Dedifferentiated amniotic fluid mesenchymal stem cell (primary cell): ENCODE measurements around the gene MROH2A.
"Not testable (repeated sequence)": the region's sequence is repeated elsewhere in the genome, so short reads cannot be mapped to it uniquely, and the experiment has no call there.

Experiments
- DNase-seq: peaks from one replicate; pipeline ENCODE4 v3.0.0-alpha.2; 2016; ENCODE audit errors: extremely low spot score

The MROH2A gene

DNA sequence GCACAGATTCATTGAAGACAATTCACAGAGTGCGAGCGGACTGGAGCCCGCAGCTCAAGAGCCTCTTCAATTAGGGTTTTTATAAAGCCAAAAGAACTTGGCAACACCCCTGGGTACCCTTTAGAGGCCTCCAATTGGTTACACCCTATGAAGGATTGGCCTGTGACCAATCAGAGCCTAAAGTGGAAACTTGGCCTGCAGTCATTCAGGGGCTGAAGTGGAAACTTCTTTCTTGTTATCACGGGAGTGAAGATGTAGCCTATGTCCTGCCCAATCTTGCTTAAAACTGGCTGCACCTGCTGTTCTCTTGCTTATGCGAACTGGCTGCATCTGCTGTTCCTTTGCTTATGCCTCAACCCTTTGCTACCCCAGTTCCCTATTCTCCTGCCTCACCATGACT lies 78.1 kb downstream of the MROH2A start:
- DNase-seq: no peak

GRCh38 chr2:233857511-233858141 lies 79.5 kb downstream of the MROH2A start:
- DNase-seq: no peak

DNA sequence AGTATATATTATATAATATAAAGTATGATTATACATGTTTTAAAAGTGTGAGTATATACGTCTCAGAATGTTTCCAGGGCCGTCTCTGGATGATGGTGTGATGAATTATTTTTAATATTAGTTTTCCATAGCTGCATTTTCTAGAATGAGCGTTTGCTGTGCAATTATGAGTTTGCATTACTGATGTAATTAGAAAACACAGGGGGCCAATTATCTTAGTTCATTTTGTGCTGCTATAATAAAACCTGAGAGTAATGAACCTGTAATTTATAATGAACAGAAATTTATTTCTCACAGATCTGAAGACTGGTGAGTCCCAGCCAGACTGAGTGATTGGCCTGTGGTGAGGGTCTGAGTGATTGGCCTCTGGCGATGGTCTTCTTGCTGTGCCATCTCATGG lies 80.2 kb downstream of the MROH2A start:
- DNase-seq: no peak

GRCh38 chr2:233862261-233862768 lies 84.2 kb downstream of the MROH2A start:
- DNase-seq: no peak

GRCh38 chr2:233865838-233866237 lies 87.7 kb downstream of the MROH2A start:
- no peak for DNase-seq

- DNase-seq: no peak
These were observed 88.3 kb downstream of the MROH2A start for GRCh38 chr2:233866479-233866878.

GRCh38 chr2:233867993-233868532 lies 89.9 kb downstream of the MROH2A start, which contains the start of gene MSL3B:
Gene MSL3B, minus strand, starts transcription at chr2:233868386.
- no peak for DNase-seq

GRCh38 chr2:233871432-233871831 lies 93.3 kb downstream of the MROH2A start:
- DNase-seq: no peak

DNA sequence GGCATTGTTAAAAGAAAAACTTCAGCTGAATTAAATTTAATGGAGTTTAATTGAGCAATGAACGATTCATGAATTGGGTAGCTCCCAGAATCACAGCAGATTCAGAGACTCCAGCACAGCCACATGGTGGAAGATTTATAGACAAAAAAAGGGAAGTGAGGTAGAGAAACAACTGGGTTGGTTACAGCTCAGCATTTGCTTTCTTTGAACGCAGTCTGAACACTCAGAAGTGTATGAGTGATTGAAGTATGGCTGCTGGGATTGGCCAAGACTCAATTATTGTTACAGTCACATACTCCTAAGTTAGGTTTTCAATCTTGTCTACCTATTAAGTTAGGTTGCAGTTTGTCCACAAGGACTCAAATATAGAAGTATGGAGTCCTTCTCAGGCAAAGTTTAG lies 94.0 kb downstream of the MROH2A start:
- DNase-seq: not testable (repeated sequence)

DNA sequence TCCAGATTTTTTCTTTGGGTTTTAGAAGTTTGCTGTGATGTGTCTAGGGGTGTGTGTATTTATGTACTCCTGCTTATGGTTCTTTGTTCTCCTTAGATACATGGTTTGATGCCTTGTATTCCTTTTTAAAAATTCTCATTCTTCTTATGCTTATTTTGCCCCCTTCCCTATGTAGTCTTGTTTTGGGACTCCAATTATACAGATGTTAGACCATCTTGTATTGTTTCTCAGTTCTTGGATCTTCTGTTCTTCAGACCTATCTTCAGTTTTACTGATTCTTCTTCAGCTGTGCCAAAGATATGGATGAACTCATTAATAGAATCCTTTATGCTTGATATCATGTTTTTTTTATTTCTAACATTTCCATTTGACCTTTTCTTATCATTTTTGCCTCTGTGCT lies 104.2 kb downstream of the MROH2A start:
- no peak for DNase-seq
